Fibroblast of villous mesenchyme (primary cell): ENCODE measurements around the gene IQSEC1. TPM values are rescaled to one million over a fixed set of nuclear protein-coding genes. Genes with fewer than 3 reads are reported as not detected.

Experiments used
- DNase-seq: peaks from one replicate; pipeline ENCODE4 v3.0.0-alpha.2; 2010; ENCODE audit warnings: low read depth
- H3K4me3 ChIP-seq: 2 replicates; pipeline ENCODE4 v1.5.1; 2011; ENCODE audit warnings: low read depth, mild to moderate bottlenecking, low read length
- total RNA-seq: library from RNA; depleted of rRNA; stranded (reverse); fragments of >200 nt; gene quantifications from 2 replicates; pipeline ENCODE4 v1.2.3, GENCODE V29; 2012
- TF ChIP-seq, protein P1 (sequence below): IDR thresholded peaks from 2 replicates; pipeline ENCODE4 v1.5.1; 2012; ENCODE audit warnings: low read depth, mild to moderate bottlenecking, low read length; ENCODE audit not compliant: insufficient read depth

Gene IQSEC1
- total RNA-seq, 1 donor: 19.9 TPM

- H3K4me3 ChIP-seq: no peak overlapping the region
- no peak for DNase-seq
- TF ChIP-seq, protein P1, sequence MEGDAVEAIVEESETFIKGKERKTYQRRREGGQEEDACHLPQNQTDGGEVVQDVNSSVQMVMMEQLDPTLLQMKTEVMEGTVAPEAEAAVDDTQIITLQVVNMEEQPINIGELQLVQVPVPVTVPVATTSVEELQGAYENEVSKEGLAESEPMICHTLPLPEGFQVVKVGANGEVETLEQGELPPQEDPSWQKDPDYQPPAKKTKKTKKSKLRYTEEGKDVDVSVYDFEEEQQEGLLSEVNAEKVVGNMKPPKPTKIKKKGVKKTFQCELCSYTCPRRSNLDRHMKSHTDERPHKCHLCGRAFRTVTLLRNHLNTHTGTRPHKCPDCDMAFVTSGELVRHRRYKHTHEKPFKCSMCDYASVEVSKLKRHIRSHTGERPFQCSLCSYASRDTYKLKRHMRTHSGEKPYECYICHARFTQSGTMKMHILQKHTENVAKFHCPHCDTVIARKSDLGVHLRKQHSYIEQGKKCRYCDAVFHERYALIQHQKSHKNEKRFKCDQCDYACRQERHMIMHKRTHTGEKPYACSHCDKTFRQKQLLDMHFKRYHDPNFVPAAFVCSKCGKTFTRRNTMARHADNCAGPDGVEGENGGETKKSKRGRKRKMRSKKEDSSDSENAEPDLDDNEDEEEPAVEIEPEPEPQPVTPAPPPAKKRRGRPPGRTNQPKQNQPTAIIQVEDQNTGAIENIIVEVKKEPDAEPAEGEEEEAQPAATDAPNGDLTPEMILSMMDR: no peak
Observed at GRCh38 chr3:12973827-12974226, 99.4 kb downstream of the IQSEC1 start.

- TF ChIP-seq, protein P1: no peak
- H3K4me3 ChIP-seq: no peak overlapping the region
- DNase-seq: no peak
Observed at GRCh38 chr3:12972781-12973702, 100.2 kb downstream of the IQSEC1 start.

DNA sequence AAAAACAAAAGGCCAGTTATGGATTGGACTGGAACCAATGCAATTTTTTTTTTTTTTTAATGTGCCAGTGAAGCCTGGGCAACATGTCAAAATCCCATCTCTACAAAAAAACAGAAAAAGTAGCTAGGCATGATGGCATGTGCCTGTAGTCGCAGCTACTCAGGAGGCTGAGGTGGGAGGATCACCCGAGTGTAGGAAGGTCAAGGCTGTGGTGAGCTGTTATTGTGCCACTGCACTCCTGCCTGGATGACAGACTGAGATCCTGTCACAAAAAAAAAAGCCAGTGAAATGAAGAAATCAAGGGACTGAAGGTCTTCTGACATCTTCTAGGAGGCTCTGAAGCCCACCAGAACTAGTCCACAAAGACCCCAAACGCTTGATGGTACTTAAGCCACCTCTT, 101.2 kb downstream of the IQSEC1 start:
- DNase-seq: no peak
- TF ChIP-seq, protein P1: no peak
- H3K4me3 ChIP-seq: no peak overlapping the region

DNA sequence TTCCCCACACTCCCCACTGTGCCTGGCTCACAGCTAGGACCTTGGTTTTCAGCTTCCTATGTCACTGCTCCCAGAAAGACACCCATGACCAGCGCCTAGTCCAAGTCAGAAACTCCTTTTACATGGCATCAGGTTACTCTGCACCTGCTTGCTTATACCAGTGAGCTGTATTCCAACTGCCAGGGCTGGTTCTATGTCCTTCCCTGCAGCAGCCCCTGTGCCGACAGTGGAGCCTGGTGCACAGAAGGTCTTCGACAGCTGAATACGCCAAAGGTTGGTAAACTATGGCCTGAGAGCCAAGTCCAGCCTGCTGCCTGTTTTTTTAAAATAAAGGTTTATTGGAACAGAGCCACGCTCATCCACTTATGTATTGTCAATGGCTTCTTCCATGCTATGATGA, 102.5 kb downstream of the IQSEC1 start:
- TF ChIP-seq, protein P1: no peak
- DNase-seq: no peak
- H3K4me3 ChIP-seq: no peak overlapping the region

DNA sequence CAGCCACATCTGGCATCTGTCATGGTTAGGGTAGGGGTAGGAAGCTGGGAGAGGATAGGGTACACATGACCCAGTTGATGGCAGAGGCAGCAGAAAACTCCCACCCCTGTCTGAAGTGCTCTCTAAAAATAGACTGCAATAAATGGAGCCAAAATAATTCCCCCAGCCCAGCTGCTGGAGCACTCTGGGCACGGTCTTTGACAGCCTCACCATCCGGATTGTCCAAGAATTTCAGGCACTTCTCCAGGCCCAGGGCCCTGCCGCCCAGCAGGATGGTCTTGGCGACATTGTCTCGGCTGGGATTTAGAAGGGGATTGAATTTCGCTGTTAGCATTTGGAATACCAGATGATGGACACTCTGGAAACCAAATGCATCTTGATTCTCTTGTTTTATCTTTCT, 103.7 kb downstream of the IQSEC1 start:
- no peak for DNase-seq
- TF ChIP-seq, protein P1: no peak
- H3K4me3 ChIP-seq: no peak overlapping the region

GRCh38 chr3:12968541-12968940, 104.7 kb downstream of the IQSEC1 start:
- TF ChIP-seq, protein P1: no peak
- no peak for DNase-seq
- no peak overlapping the region for H3K4me3 ChIP-seq
